Epithelial cell of prostate (primary cell): ENCODE data around the gene SHROOM3.
"Not testable (repeated sequence)": the region's sequence is repeated elsewhere in the genome, so short reads cannot be mapped to it uniquely, and the experiment has no call there.

ENCODE experiments used
- DNase-seq: peaks from one replicate; pipeline ENCODE4 v3.0.0-alpha.2; 2011; ENCODE audit warnings: low read depth, low spot score
- H3K27ac ChIP-seq: fragments of 450-650 bp; 2 replicates; pipeline ENCODE4 v1.5.1; 2017; ENCODE audit warnings: mild to moderate bottlenecking

SHROOM3 gene

GRCh38 chr4:76703123-76703490 lies 268.1 kb downstream of the SHROOM3 start:
- DNase-seq, result peak; percentile 16
- H3K27ac ChIP-seq, result peak overlapping the region; percentile 98

- DNase-seq, result no peak
- H3K27ac ChIP-seq, result peak overlapping the region; percentile 98
Observed at GRCh38 chr4:76703676-76704075, 268.6 kb downstream of the SHROOM3 start.

DNA sequence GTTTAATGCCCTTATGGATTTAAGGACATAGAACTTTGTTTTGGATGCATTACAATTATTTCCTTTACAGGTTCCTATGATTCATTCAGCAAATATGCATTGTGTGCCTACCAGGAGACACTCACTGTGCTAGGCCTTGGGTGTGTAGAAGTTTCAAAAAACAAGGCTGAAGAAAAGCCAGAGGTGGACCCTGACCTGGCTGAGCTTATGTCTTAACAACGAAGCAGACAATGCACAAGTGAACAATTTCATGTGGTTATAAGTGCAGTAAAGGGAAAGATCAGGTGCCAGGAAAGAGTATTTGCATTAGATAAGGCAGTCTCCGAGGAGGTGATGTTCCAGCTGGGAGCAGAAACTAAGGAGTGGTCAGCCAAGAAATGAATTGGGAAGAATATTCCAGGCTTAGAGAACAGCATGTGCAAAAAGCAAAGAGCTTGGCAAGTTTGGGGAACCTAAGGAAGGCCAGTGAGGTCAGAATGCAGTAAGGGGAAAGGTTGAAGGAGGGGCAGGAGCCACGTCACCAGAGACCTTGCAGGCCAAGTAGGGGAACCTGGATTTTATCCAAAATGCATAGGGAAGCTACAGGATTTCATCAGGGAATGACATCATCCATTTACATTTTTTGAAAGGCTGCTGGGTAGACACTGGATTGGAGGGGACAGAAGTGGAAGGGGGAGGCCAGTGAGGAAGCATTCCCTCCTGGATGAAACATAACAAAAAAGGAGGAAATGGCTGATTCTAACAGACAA lies 269.3 kb downstream of the SHROOM3 start:
- DNase-seq, result peak; percentile 44
- H3K27ac ChIP-seq, result peak overlapping the region; percentile 98

GRCh38 chr4:76705472-76705871 lies 270.4 kb downstream of the SHROOM3 start:
- H3K27ac ChIP-seq, result peak overlapping the region; percentile 98
- no peak for DNase-seq

- no peak for DNase-seq
Observed at GRCh38 chr4:76706581-76706980, 271.6 kb downstream of the SHROOM3 start.

DNA sequence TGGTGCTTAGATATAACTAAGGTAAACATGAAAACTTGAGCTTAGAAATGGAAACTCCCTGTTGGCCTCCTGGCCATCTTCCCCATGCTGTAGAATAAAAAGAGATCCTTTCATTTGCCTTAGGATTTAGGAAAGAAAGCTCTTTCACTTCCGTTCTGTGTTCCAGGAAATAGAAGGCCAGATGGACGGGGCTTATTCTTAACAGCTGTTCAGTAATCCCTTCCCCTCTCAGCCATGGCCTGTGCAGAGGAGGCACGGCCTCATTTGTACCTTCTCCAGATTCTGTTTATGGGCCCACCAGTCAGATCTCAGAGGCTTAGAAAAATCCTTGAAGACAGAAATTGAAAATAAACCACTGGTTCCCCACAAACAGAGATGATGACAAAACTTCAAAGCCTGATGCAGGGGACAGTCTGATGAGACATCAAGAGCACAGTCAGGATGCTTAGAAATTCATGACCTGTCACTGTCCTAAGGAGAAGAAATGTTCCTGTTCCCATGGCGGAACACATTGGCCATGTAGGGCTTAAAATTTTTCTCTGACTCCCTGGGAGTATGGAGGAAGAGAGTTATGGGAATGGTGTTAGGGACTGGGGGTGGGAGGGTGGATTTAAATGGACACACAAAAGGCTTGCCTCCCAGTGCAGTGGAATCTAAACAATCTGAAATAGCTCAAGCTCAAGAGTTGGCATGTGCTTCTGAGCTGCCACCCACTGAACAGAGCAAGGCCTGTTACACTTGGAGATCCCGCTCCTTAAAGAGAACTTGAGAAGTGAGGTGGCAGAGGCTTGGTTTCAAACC lies 274.1 kb downstream of the SHROOM3 start:
- DNase-seq, result no peak
- H3K27ac ChIP-seq, result no peak overlapping the region

More at GRCh38 chr4:76706581-76706980, 271.6 kb downstream of the SHROOM3 start:
- no peak overlapping the region for H3K27ac ChIP-seq

- DNase-seq, result no peak
- no peak overlapping the region for H3K27ac ChIP-seq
Observed at GRCh38 chr4:76709772-76710090, 274.7 kb downstream of the SHROOM3 start.

DNA sequence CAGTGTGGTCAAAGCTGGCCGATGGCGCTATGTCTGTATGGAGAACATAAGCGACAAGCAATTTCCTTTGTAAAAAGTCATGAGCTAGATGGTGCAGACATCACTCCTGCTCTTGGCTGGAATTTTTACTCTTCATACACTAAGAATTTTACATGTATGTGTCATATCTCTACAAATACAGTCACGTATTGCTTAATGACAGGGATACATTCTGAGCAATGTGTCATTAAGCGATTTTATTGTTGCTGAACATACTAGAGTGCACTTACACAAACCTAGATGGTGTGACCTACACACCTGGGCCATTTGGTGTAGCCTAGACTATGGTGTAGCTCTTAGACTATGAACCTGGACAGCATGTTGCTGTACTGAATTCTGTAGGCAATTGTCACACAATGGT lies 277.5 kb downstream of the SHROOM3 start:
- peak; percentile 33 for DNase-seq
- H3K27ac ChIP-seq, result peak overlapping the region; percentile 16

DNA sequence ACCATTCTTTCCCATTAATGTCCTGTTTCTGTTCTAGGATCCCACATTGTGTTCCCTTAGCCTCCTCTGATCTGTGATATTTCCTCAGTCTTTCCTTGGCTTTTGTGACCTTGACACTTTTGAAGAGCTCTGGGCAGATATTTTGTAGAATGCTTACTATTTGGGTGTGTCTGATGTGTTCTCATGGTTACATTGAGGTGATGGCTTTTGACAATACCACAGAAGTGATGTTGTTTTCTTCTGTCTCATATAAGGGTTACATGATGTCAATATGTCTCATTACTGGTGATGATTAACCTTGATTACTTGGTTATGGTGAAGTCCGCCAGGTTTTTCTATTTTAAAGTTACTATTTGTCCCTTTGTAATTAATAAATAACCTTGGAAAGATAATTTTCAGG lies 279.2 kb downstream of the SHROOM3 start:
- DNase-seq, result no peak
- no peak overlapping the region for H3K27ac ChIP-seq

DNA sequence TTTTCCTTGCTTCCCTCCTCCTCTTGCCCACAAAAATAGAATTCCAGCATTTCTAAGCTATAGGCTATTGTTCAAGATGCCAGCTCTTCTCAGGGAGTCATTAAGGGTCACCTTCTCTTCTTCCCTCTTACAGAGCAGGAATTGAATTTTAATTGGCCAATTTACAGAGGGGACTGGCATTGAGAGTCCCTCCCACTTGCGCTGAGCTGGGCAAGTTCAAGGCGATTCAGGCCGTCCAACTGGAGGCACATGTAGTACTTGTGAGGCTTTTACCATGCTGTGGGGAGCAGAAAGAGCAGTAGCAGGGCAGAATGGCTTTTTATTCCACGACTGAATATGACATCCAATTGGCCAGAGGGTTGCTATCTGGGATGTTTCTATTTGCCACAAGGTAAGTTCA lies 281.0 kb downstream of the SHROOM3 start:
- no peak for DNase-seq

GRCh38 chr4:76716658-76717057 lies 281.6 kb downstream of the SHROOM3 start:
- no peak for DNase-seq
- H3K27ac ChIP-seq, result peak overlapping the region; percentile 4

More for the DNA sequence above, 281.0 kb downstream of the SHROOM3 start:
- no peak overlapping the region for H3K27ac ChIP-seq

DNA sequence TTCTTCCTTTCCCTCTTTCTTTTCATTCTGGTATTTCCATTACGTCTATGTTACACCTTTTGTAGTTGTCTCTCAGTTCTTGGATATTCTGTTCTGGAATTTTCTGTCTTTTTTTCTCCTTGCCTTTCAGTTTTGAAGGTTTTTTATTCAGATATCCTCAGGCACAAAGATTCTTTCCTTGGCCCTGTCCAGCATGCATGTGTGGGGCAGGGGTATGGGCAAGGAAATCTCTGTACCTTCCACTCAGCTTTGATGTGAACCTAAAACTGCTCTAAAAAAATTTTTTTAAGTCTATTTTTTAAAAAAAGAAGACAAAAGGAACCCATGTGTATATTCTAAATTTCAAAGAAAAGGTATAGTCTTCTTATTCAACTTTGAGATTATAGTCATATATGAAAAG lies 282.4 kb downstream of the SHROOM3 start:
- peak overlapping the region; percentile 4 for H3K27ac ChIP-seq
- no peak for DNase-seq

DNA sequence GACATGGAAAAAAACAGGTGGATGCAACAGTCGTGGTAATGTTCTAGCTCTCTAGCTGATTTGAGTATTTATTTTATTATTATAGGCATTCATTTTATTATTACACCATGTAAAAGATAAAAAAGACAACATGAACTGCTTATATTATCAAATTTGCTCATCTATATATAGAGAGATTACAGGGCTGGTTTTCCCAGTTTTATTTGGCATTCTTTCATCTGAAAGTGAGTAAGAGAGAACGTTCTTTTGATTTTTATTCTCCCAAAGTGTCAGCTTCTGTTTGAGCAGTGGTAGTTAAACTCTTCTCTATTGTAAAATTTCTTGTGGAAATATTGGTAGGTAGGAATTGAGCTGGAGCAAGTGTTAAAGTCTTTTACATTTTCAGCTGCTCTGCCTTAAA lies 283.0 kb downstream of the SHROOM3 start:
- H3K27ac ChIP-seq, result no peak overlapping the region
- no peak for DNase-seq

DNA sequence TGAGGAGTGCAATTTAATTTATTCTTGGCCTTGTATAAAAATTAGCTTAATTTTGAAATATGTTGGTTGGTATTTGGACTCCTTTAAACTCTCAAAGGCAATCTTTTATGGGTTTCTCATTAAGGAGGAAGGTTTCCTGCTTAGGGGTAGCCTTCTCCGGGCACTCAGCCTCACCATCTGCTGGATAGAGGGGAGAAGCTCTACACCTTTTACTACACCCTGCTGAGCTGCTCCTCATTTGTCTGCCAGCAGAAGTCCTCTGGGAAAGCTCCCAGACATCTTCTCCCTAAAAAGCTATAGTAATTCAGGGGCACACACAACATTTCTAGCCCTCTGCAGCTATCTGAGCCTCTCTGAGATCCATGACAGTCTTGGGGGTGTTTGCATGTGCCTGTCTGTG lies 283.8 kb downstream of the SHROOM3 start:
- no peak for DNase-seq
- no peak overlapping the region for H3K27ac ChIP-seq

DNA sequence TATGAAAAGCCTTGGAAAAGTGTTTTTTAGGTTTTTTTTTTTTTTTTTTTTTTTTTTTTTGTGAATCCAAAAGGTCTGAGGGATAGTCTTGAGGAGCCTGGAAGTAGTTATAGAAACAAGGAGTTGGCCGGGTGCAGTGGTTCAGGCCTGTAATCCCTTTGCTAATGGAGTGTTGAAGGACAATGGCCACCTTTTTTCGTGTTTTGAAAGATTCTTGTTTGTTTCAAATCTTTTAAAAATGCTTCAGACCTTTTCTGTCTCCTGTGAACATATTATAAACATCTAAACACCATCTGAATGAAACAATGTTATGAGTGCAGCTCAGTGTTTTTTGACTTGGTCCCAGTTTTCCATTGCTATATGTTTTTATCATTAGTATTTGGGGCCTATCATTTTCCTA lies 285.1 kb downstream of the SHROOM3 start:
- DNase-seq, result no peak

DNA sequence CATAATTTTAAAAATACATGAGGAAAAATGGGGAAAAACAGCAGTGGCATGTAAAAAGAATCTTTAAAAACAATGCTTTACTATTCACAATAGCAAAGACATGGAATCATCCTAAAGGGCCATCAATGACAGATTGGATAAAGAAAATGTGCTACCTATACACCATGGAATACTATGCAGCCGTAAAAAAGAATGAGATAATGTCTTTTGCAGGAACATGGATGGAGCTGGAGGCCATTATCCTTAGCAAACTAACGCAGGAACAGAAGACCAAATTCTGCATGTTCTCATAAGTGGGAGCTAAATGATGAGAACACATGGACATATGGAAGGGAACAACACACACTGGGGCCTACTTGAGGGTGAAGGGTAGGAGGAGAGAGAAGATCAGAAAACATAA lies 287.1 kb downstream of the SHROOM3 start:
- not testable (repeated sequence) for DNase-seq, H3K27ac ChIP-seq

More for the DNA sequence above, 285.1 kb downstream of the SHROOM3 start:
- H3K27ac ChIP-seq, result no peak overlapping the region

GRCh38 chr4:76722838-76723237 lies 287.8 kb downstream of the SHROOM3 start:
- no peak for DNase-seq
- H3K27ac ChIP-seq, result peak overlapping the region; percentile 82

- no peak for DNase-seq
- peak overlapping the region; percentile 82 for H3K27ac ChIP-seq
Observed at GRCh38 chr4:76723373-76723772, 288.3 kb downstream of the SHROOM3 start.

GRCh38 chr4:76723924-76724323 lies 288.9 kb downstream of the SHROOM3 start:
- H3K27ac ChIP-seq, result peak overlapping the region; percentile 82

DNA sequence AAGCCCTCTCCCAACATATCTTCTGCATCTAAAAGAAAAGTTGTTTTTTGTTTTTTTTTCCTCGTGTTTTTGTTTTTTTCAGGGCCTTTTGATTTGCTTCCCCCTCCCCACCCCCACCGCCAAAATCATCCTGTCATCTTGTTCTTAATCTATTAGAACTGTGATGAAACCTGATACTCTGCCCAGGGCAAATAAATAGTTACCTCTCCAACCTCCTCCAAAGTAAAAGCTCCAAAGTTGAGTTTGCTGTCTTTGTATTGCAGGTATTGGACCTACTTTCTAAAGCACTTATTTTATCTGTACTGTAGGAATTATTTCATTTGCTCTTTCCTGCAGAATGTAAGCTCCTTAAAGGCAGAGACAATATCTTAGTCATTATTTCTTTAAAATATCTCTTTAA lies 290.0 kb downstream of the SHROOM3 start:
- no peak for DNase-seq
- H3K27ac ChIP-seq, result no peak overlapping the region

More at GRCh38 chr4:76723924-76724323, 288.9 kb downstream of the SHROOM3 start:
- DNase-seq, result peak; percentile 52

- H3K27ac ChIP-seq, result no peak overlapping the region
Observed at GRCh38 chr4:76726176-76726575, 291.1 kb downstream of the SHROOM3 start.

DNA sequence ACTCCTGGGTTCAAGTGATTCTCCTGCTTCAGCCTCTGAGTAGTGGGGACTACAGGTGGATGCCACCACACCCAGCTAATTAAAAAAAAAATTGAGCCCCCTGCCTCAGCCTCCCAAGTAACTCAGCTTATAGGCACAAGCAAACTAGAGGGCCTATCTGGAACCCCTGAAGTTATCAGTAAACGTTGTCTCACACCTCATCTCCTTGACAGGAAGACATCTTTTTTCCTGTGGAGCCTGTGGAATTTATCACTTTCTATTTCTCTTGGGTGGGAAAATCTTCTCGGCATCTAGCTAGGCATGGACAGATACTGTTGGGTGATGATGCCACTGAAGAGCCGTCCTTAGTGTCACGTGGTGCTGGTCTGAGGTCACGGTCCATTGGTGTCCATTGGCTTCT lies 291.6 kb downstream of the SHROOM3 start:
- H3K27ac ChIP-seq, result no peak overlapping the region
- no peak for DNase-seq

More at GRCh38 chr4:76726176-76726575, 291.1 kb downstream of the SHROOM3 start:
- DNase-seq, result no peak
